Fibroblast of the aortic adventitia (primary cell): ENCODE data around the gene WDR82. TPM values are rescaled to one million over a fixed set of nuclear protein-coding genes. Genes with fewer than 3 reads are reported as not detected.

Experiments used
- DNase-seq: peaks from one replicate; pipeline ENCODE4 v3.0.0-alpha.2; 2010; ENCODE audit warnings: low read depth
- H3K4me3 ChIP-seq: 2 replicates; pipeline ENCODE4 v1.5.1; 2011; ENCODE audit warnings: low read depth, mild to moderate bottlenecking, control low read depth, low read length, moderate library complexity
- total RNA-seq: library from RNA; depleted of rRNA; stranded (reverse); fragments of >200 nt; gene quantifications from 2 replicates; pipeline ENCODE4 v1.2.3, GENCODE V29; 2012; ENCODE audit warnings: low replicate concordance
- TF ChIP-seq, protein P1 (sequence below): IDR thresholded peaks from 2 replicates; pipeline ENCODE4 v1.5.1; 2011; ENCODE audit warnings: mild to moderate bottlenecking, low read length, control low read depth, inconsistent platforms; ENCODE audit not compliant: insufficient read depth

WDR82 gene, protein sequence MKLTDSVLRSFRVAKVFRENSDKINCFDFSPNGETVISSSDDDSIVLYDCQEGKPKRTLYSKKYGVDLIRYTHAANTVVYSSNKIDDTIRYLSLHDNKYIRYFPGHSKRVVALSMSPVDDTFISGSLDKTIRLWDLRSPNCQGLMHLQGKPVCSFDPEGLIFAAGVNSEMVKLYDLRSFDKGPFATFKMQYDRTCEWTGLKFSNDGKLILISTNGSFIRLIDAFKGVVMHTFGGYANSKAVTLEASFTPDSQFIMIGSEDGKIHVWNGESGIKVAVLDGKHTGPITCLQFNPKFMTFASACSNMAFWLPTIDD
- total RNA-seq: 39.6 and 61.5 TPM in 2 replicates

DNA sequence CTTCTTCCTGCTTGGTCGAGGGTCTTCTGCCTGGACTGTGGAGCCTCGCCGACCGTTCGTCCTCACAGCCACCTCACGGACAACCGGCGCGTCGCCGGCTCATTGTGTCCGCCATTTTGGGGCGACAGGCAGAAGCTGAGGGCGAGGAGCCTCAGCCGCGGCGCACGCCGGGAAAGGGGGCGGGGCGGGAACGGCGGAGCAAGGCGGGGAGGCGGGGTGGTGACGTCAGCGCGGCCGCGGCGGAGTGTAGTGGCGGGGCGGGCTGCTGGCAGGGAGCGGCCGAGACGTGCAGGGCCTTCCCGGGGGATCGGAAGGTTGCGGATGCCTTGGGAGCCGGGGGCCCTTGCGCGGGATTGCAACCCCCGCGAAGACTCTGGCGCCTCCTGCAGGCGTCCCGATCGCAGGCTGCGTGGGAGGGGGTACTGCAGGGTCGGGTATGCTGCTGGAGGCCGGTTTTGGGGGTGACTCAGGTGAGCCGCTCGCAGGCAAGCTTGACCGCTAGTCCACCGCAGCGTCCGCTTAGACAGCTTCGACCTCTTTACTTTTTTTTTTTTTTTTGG is at the start of gene WDR82:
Gene WDR82 (minus strand): TSS at position 140 of the 560 bp plus-strand sequence. CDS start 288 bp downstream, outside the sequence.
- H3K4me3 ChIP-seq: peak within 1 kb of the TSS; percentile 99
- TF ChIP-seq, protein P1, sequence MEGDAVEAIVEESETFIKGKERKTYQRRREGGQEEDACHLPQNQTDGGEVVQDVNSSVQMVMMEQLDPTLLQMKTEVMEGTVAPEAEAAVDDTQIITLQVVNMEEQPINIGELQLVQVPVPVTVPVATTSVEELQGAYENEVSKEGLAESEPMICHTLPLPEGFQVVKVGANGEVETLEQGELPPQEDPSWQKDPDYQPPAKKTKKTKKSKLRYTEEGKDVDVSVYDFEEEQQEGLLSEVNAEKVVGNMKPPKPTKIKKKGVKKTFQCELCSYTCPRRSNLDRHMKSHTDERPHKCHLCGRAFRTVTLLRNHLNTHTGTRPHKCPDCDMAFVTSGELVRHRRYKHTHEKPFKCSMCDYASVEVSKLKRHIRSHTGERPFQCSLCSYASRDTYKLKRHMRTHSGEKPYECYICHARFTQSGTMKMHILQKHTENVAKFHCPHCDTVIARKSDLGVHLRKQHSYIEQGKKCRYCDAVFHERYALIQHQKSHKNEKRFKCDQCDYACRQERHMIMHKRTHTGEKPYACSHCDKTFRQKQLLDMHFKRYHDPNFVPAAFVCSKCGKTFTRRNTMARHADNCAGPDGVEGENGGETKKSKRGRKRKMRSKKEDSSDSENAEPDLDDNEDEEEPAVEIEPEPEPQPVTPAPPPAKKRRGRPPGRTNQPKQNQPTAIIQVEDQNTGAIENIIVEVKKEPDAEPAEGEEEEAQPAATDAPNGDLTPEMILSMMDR: peak; percentile 61
- DNase-seq: peak; percentile 89

DNA sequence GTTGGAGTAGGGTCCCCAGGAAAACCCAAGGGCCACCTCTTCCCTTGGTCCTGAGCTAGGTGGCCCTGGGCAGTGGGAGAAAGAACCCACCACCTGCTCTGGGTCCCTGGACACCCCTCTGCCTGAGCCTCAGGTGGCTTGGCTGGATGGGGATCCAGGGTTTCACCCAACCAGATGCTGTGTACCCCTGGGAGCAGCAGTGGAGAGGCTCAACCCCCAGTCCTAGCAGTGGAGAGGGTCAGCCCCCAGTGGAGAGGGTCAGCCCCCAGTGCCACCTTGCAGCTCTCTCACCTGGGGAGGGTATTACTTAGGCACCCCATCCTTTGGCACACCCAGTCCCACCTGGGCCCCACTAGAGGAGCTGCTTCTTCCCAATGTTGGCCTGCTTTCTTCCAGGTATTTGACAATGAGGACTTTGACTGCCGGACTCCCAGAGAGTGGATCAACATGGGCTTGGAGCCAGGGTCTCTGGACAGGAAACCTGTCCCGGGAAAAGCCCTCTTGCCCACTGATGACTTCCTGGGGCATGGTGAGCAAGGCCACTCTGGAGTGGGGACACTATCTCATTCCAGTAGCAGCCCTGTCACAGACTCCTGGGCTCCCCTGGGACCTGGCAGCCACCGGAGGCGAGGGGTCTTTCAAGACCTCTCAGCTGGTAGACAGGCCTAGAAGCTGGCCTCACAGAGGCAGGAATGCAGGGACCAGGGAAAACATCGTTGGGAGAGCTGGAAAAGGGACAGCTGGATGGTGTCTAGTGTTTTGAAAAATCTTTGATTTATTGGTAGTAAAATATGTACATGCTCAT is 49.2 kb upstream of the WDR82 start:
- H3K4me3 ChIP-seq: no peak overlapping the region
- TF ChIP-seq, protein P1: no peak
- no peak for DNase-seq

DNA sequence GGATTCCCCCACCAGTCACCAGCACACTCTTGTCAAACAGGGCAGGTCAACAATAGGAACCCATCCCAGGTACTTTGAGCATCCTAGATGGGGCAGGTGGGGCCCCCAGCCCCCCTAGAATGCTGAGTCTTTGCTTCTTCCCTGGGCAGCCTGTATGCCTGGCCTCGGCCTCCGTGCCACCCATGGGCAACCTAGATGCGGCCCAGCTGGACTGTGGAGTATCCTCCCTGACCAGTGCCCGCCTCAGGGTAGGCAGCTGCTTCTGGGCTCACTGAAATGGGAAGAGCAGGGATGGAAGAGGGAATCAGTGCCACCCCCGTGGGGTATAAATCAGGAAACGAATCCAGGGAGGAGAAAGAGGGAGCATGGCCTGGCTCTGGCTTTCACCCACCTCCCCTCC is 48.5 kb upstream of the WDR82 start:
- TF ChIP-seq, protein P1: no peak
- no peak overlapping the region for H3K4me3 ChIP-seq
- DNase-seq: no peak

DNA sequence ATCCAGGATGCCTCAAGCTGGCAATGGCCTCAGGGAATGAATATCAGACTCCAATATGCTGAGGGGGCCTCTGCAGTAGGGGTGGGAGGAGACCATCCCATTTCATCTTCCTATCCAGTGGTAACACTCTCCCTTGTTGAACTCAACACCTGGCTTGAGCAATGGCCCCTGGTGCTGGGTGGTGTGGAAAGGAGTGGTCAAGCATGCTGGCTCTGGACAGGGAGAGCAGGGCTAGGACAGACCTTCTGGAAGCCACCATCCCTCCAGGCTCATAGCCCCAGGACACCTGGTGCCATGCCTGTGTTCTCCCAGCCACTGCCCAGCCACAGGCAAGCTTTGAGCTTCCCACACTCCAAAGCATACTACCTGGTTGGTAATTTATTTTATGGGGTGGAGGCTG is 47.2 kb upstream of the WDR82 start:
- no peak overlapping the region for H3K4me3 ChIP-seq
- TF ChIP-seq, protein P1: no peak
- DNase-seq: no peak

DNA sequence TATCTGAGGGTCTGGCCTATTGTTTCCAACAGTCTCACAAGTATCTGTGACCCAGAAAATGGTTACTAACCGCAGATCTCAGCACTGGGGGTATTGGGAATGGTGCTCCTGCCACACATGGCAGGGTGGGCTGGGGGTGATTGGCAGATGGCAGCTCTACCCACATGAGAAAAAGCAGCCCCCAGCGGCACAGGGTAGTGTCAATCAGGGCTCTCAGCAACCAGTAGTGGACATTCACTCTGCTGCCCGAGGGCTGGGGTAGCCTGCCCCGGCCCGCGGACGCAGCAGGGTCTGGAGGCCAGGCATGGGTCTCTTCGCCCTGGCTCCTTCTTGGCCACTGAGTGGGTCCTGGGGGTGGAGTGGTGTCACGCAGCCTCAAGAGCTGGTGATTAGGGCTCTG is 46.2 kb upstream of the WDR82 start:
- TF ChIP-seq, protein P1: no peak
- DNase-seq: no peak
- H3K4me3 ChIP-seq: no peak overlapping the region

DNA sequence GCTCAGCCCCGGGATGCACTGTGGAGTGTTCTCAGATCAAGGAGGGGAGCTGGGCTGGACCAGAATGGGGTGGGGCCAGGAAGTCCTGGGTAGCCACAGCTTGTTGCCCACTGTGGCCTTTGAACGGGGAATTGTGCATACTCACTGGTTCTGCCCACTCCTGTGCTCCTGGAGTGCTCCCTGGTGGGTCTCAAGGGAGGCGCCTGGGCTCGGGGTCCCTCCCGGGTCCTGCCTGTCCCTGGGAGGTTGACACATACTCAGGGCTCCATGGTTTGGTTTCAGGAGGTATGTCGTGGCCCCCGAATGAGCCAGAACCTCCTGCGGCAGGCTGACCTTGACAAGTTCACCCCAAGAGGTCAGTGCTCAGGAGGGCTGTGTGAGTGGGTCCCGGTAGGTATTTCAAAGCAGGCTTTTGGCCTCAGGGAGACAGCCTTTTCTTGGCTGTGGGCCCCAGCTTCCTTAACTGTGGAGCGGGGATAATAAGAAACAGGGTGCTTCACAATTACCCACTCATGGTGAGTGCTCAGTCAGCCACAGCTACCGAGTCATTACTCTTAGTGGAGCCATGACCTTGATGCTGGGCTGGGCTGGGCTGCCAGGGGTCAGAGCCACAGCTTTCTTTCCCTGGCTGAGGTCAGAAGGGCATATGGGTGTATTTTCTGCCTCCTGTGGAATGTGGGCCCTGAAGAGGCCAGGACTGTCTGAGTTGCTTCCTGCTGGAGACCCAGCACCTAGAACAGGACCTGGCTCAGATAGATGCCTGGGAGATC is 45.3 kb upstream of the WDR82 start:
- TF ChIP-seq, protein P1: no peak
- DNase-seq: no peak
- no peak overlapping the region for H3K4me3 ChIP-seq
